Spleen (tissue), 11 donors: Measurements from ENCODE around the gene EFS. TPM values are rescaled to one million over a fixed set of nuclear protein-coding genes. Genes with fewer than 3 reads are reported as not detected.
A peak's percentile ranks its signal among the peaks of the same experiment; 100 is the strongest.

Source experiments
- DNase-seq: peaks from one replicate; pipeline ENCODE4 v3.0.0-alpha.2; 2020
- H3K27ac ChIP-seq, 8 donors: fragments of 200-600 bp; sonication (generic) in 7 of 8; 1 replicate in 4 of 8; 2 replicates in 4 of 8; pipeline versions ENCODE4 v1.5.0 to v1.8.0; 2016 to 2021; ENCODE audit warnings: inconsistent platforms in 4 of 8, mild to moderate bottlenecking in 4 of 8, moderate library complexity in 1 of 8
- H3K27me3 ChIP-seq, 7 donors: fragments of 200-600 bp; sonication (generic) in 6 of 7; replicated peaks in 1 of 7; 1 replicate in 4 of 7; 2 replicates in 3 of 7; pipeline versions ENCODE4 v1.5.0 to v1.8.0; 2016 to 2021; ENCODE audit warnings: inconsistent platforms in 3 of 7, mild to moderate bottlenecking in 1 of 7
- H3K36me3 ChIP-seq, 6 donors: fragments of 200-600 bp; sonication (generic) in 5 of 6; 1 replicate in 4 of 6; 2 replicates in 2 of 6; pipeline versions ENCODE4 v1.5.0 to v1.8.0; 2016 to 2021; ENCODE audit warnings: inconsistent platforms in 2 of 6
- H3K4me1 ChIP-seq, 6 donors: fragments of 200-600 bp; sonication (generic) in 5 of 6; 1 replicate in 3 of 6; 2 replicates in 3 of 6; pipeline versions ENCODE4 v1.5.0 to v1.8.0; 2016 to 2021; ENCODE audit warnings: inconsistent platforms in 3 of 6
- H3K4me3 ChIP-seq, 8 donors: fragments of 200-600 bp; sonication (generic) in 7 of 8; 1 replicate in 4 of 8; 2 replicates in 4 of 8; pipeline versions ENCODE4 v1.5.0 to v1.8.0; 2016 to 2021; ENCODE audit warnings: inconsistent platforms in 4 of 8, mild to moderate bottlenecking in 4 of 8, moderate library complexity in 2 of 8
- H3K9me3 ChIP-seq, 8 donors: fragments of 200-600 bp; sonication (generic) in 7 of 8; 1 replicate in 4 of 8; 2 replicates in 4 of 8; pipeline versions ENCODE4 v1.5.0 to v1.8.0; 2016 to 2021; ENCODE audit warnings: inconsistent platforms in 4 of 8
- CTCF ChIP-seq, 11 experiments: fragments of 200-600 bp in 7 of 11; fragments of 450-650 bp in 4 of 11; sonication (generic) in 4 of 11; IDR thresholded peaks in 8 of 11; conservative IDR thresholded peaks in 3 of 11; 1 replicate in 7 of 11; 2 replicates in 4 of 11; pipeline versions ENCODE4 v1.4.0 to v1.8.0; 2016 to 2021; ENCODE audit warnings: antibody characterized with exemption in 11 of 11, inconsistent platforms in 4 of 11, mild to moderate bottlenecking in 1 of 11
- POLR2A ChIP-seq, 3 donors: fragments of 450-650 bp; IDR thresholded peaks; one replicate each; pipeline ENCODE4 v1.5.1; 2017; ENCODE audit warnings: antibody characterized with exemption in 3 of 3, mild to moderate bottlenecking in 1 of 3
- POLR2AphosphoS5 ChIP-seq, 3 donors: sonication (generic); formaldehyde crosslinking; IDR thresholded peaks; one replicate each; pipeline ENCODE4 v1.5.1; 2017; ENCODE audit warnings: antibody characterized with exemption in 3 of 3
- WGBS, 5 donors: extraction: QIAGEN DNeasy Blood & Tissue Kit in 3 of 5; methylation state at CpG; one replicate each; pipeline versions ENCODE4 v1.1.5 to v1.1.7; 2013 to 2018; 5-methylcytosine and 5-hydroxymethylcytosine counted together
- intact Hi-C: fragments of 100-400 bp; cut with DNase I; formaldehyde crosslinking; loops from one replicate; pipeline ENCODE4 v1.15.0; 2023; ENCODE audit warnings: low total_unique reads
- polyA plus RNA-seq, 3 donors: library from polyadenylated mRNA; stranded (reverse); fragments of 200-250 nt; gene quantifications; one replicate each; pipeline ENCODE4 v1.2.1, GENCODE V29; 2013
- total RNA-seq, 7 donors: library from RNA; depleted of rRNA in 3 of 7; stranded (reverse); fragments of >200 nt in 3 of 7; fragmentation: NEBNext Ultra II Directional in 4 of 7; extraction: Animal tissue kit (Norgen Biotek cat#: 25700) in 4 of 7; gene quantifications; one replicate each; pipeline versions ENCODE4 v1.1.0 to v1.2.1, GENCODE V29; 2016 to 2021
- donor health status: healthy with polysubstance abuse.
- donor health status: DM: no; HTN: no; CAD: no; lungs with moderate emphysema.
- donor health status: DM: no; HTN: no; CAD: no.
- donor health status: Bipolar disorder and iron deficiency.
- donor health status: healthy.
- donor health status: DM: no; HTN: no; CAD: no.
- donor health status: DM: yes; HTN: yes; CAD: no.

Gene EFS
- total and polyA plus RNA-seq, 10 donors, result 1.8 to 6.7 (median 3.9) TPM

- Histone ChIP-seq H3K9me3 (no peaks in the 10 kb centered on the region), H3K27ac (no peak overlapping the region), H3K27me3 (no peaks in the 10 kb centered on the region), H3K4me1 (peaks cover 15 to 45% (median 31%) of the 10 kb centered on the region in 6 donors), H3K4me3 (no peak overlapping the region), H3K36me3 (peaks cover 8 to 43% (median 28%) of the 10 kb centered on the region in 6 donors)
- intact Hi-C loops, result loop anchor here (10.0 kb wide), 2 partner anchors 141 to 241 kb away; partner anchors contain the start of genes AP1G2 and NGDN
- DNase-seq, result no peak
- no peak for TF ChIP-seq CTCF (IDR thresholded peaks at IDR 0.05 in 8 of 11, conservative IDR thresholded peaks at IDR 0.05 in 3 of 11)
- no peak for TF ChIP-seq POLR2AphosphoS5 (IDR thresholded peaks at IDR 0.05)
- no peak for TF ChIP-seq POLR2A (IDR thresholded peaks at IDR 0.05)
- 84 to 89% (median 87%) methylated on average over 18 of the region's 18 CpGs for WGBS, 5 donors
These were observed 41.0 kb downstream of the EFS start for GRCh38 chr14:23323838-23324454.

GRCh38 chr14:23322568-23323517, 42.1 kb downstream of the EFS start:
- H3K9me3 ChIP-seq, result no peaks in the 10 kb centered on the region
- H3K27me3 ChIP-seq, result no peaks in the 10 kb centered on the region
- WGBS, 5 donors, result 54 to 63% (median 56%) methylated on average over 10 of the region's 10 CpGs
- peaks cover 8 to 50% (median 28%) of the 10 kb centered on the region in 6 donors for H3K36me3 ChIP-seq
- H3K4me1 ChIP-seq, result peaks cover 15 to 41% (median 31%) of the 10 kb centered on the region in 6 donors
- peak overlapping the region in 7 of 8 donors; percentile 14 to 98 (median 94) for H3K27ac ChIP-seq
- TF ChIP-seq POLR2AphosphoS5 (IDR thresholded peaks at IDR 0.05) (no peak), CTCF (IDR thresholded peaks at IDR 0.05 in 8 of 11, conservative IDR thresholded peaks at IDR 0.05 in 3 of 11) (no peak), POLR2A (IDR thresholded peaks at IDR 0.05) (no peak)
- H3K4me3 ChIP-seq, result peak overlapping the region; percentile 61 to 96 (median 85)
- intact Hi-C loops, result loop anchor here (10.0 kb wide), 2 partner anchors 142 to 242 kb away; partner anchors contain the start of genes AP1G2 and NGDN
- DNase-seq, result no peak

GRCh38 chr14:23321572-23322547, 43.1 kb downstream of the EFS start:
- 0 to 2% (median 1%) methylated on average over 31 to 64 of the region's 64 CpGs for WGBS, 5 donors
- intact Hi-C loops, result loop anchor here (10.0 kb wide), 2 partner anchors 143 to 243 kb away; partner anchors contain the start of genes AP1G2 and NGDN
- Histone ChIP-seq H3K27ac (peak overlapping the region; percentile 93 to 98 (median 96)), H3K36me3 (peaks cover 8 to 54% (median 28%) of the 10 kb centered on the region in 6 donors), H3K4me1 (peaks cover 15 to 39% (median 31%) of the 10 kb centered on the region in 6 donors), H3K4me3 (peak overlapping the region; percentile 61 to 96 (median 85)), H3K9me3 (no peaks in the 10 kb centered on the region), H3K27me3 (no peaks in the 10 kb centered on the region)
- peak; percentile 84 for DNase-seq
- TF ChIP-seq POLR2AphosphoS5 (IDR thresholded peaks at IDR 0.05) (peak in 2 of 3 donors; percentile 8 to 47), CTCF (IDR thresholded peaks at IDR 0.05 in 8 of 11, conservative IDR thresholded peaks at IDR 0.05 in 3 of 11) (no peak)
